ENCODE data around the gene SOS1. TPM values are rescaled to one million over a fixed set of nuclear protein-coding genes. Genes with fewer than 3 reads are reported as not detected.

The SOS1 gene
- total RNA-seq, result 34.3 and 34.6 TPM in 2 replicates

GRCh38 chr2:39120771-39121522 lies at the start of gene SOS1:
Gene SOS1, minus strand, starts transcription at chr2:39121051. Its CDS starts 629 bp downstream, at chr2:39120422.

Small RNA genes within 50 kb of the gene (small RNA-seq; reads per million reads assigned to genes)
- gene HSPE1P13 (not detected), gene RF00019 (not detected), gene RN7SL96P (not detected), gene RNU6-198P (not detected)

Other genes starting within 250 kb of the SOS1 start
- gene DHX57, start 245.1 kb downstream of the SOS1 start, total RNA-seq, result 30.2 and 34.0 TPM in 2 replicates
- gene MORN2, start 245.1 kb downstream of the SOS1 start, total RNA-seq, result 15.9 and 22.2 TPM in 2 replicates
- gene ARHGEF33, start 231.2 kb downstream of the SOS1 start, total RNA-seq, result 0.13 and 0.14 TPM in 2 replicates
- 0.86 and 0.93 TPM in 2 replicates for gene CDKL4, start 122.9 kb upstream of the SOS1 start, total RNA-seq

Data from thoracic aorta endothelial cell (primary cell).